ENCODE data around the gene RAP1GAP2. TPM values are rescaled to one million over a fixed set of nuclear protein-coding genes. Genes with fewer than 3 reads are reported as not detected.

RAP1GAP2 gene
- total RNA-seq, 1 donor from 2014 or later: 8.6 TPM

DNA sequence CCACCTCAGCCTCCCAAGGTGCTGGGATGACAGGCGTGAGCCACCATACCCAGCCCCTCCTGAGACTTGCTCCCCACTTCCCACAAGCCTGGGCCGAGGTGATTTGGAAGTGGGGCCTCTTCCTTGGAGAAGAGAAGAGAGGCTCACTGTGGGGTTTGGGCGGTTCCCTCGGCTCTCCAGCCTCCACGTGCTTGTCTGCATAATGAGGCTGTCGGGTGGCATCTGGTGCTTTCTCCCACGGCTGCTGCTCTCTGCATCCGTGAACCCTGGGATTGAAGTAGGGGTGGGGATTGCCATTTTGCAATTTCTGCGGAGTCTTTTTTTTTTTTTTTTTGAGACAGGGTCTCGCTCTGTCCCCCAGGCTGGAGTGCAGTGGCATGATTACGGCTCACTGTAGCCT lies 101.4 kb downstream of the RAP1GAP2 start:
- H3K4me1 ChIP-seq (ENCODE audit: insufficient read depth, low read length): no peaks in the 10 kb centered on the region
- no peaks in the 10 kb centered on the region for H3K36me3 ChIP-seq (ENCODE audit: insufficient read depth, low read length)
- Mint-ChIP-seq H3K36me3 (ENCODE audit: low read depth, unreplicated experiment) (peaks cover 2% of the 10 kb centered on the region), H3K27me3 (ENCODE audit: low read depth, unreplicated experiment) (no peaks in the 10 kb centered on the region), H3K9me3 (ENCODE audit: unreplicated experiment) (peaks cover 3% of the 10 kb centered on the region), H3K4me3 (ENCODE audit: unreplicated experiment) (no peak overlapping the region), H3K4me1 (ENCODE audit: low read depth, unreplicated experiment) (peaks cover 3% of the 10 kb centered on the region), H3K27ac (ENCODE audit: unreplicated experiment) (no peak overlapping the region)
- no peak overlapping the region for H3K27ac ChIP-seq (ENCODE audit: low read depth, low read length)
- H3K9me3 ChIP-seq (ENCODE audit: insufficient read depth, low read depth, low read length): no peaks in the 10 kb centered on the region
- H3K79me2 ChIP-seq (ENCODE audit: insufficient read depth, low read length): no peaks in the 10 kb centered on the region
- no peaks in the 10 kb centered on the region for H4K20me1 ChIP-seq (ENCODE audit: insufficient read depth, low read length)
- no peak overlapping the region for H3K4me3 ChIP-seq (ENCODE audit: insufficient read depth, low read depth, low read length)
- no peaks in the 10 kb centered on the region for H3K27me3 ChIP-seq (ENCODE audit: insufficient read depth, low read length)
- H2AFZ ChIP-seq (ENCODE audit: low read depth, low read length): no peak overlapping the region
- no peak overlapping the region for H3K4me2 ChIP-seq (ENCODE audit: low read length)
- FAIRE-seq (no peak), DNase-seq (ENCODE audit: low read depth) (no peak)
- TF ChIP-seq, protein P1, sequence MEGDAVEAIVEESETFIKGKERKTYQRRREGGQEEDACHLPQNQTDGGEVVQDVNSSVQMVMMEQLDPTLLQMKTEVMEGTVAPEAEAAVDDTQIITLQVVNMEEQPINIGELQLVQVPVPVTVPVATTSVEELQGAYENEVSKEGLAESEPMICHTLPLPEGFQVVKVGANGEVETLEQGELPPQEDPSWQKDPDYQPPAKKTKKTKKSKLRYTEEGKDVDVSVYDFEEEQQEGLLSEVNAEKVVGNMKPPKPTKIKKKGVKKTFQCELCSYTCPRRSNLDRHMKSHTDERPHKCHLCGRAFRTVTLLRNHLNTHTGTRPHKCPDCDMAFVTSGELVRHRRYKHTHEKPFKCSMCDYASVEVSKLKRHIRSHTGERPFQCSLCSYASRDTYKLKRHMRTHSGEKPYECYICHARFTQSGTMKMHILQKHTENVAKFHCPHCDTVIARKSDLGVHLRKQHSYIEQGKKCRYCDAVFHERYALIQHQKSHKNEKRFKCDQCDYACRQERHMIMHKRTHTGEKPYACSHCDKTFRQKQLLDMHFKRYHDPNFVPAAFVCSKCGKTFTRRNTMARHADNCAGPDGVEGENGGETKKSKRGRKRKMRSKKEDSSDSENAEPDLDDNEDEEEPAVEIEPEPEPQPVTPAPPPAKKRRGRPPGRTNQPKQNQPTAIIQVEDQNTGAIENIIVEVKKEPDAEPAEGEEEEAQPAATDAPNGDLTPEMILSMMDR (IDR thresholded peaks at IDR 0.05; ENCODE audit: insufficient read depth, low read depth, low read length): no peak
- no peak overlapping the region for H3K9ac ChIP-seq (ENCODE audit: low read length)

- Mint-ChIP-seq H3K36me3 (ENCODE audit: low read depth, unreplicated experiment) (peaks cover 2% of the 10 kb centered on the region), H3K4me1 (ENCODE audit: low read depth, unreplicated experiment) (no peaks in the 10 kb centered on the region), H3K27me3 (ENCODE audit: low read depth, unreplicated experiment) (peaks cover 3% of the 10 kb centered on the region), H3K27ac (ENCODE audit: unreplicated experiment) (no peak overlapping the region), H3K4me3 (ENCODE audit: unreplicated experiment) (no peak overlapping the region), H3K9me3 (ENCODE audit: unreplicated experiment) (peaks cover 3% of the 10 kb centered on the region)
- TF ChIP-seq, protein P1 (IDR thresholded peaks at IDR 0.05; ENCODE audit: insufficient read depth, low read depth, low read length): no peak
- Histone ChIP-seq H3K9ac (ENCODE audit: low read length) (no peak overlapping the region), H3K9me3 (ENCODE audit: insufficient read depth, low read depth, low read length) (no peaks in the 10 kb centered on the region), H3K4me1 (ENCODE audit: insufficient read depth, low read length) (no peaks in the 10 kb centered on the region), H3K36me3 (ENCODE audit: insufficient read depth, low read length) (no peaks in the 10 kb centered on the region), H3K4me3 (ENCODE audit: insufficient read depth, low read depth, low read length) (no peak overlapping the region), H3K27ac (ENCODE audit: low read depth, low read length) (no peak overlapping the region), H2AFZ (ENCODE audit: low read depth, low read length) (no peak overlapping the region), H4K20me1 (ENCODE audit: insufficient read depth, low read length) (no peaks in the 10 kb centered on the region), H3K4me2 (ENCODE audit: low read length) (no peak overlapping the region), H3K27me3 (ENCODE audit: insufficient read depth, low read length) (peaks cover under 1% of the 10 kb centered on the region), H3K79me2 (ENCODE audit: insufficient read depth, low read length) (no peaks in the 10 kb centered on the region)
- DNase-seq (ENCODE audit: low read depth) (no peak), FAIRE-seq (no peak)
Measured at GRCh38 chr17:2898255-2898926, 102.2 kb downstream of the RAP1GAP2 start.

- Histone ChIP-seq H3K9me3 (ENCODE audit: insufficient read depth, low read depth, low read length) (no peaks in the 10 kb centered on the region), H3K27me3 (ENCODE audit: insufficient read depth, low read length) (peaks cover 3% of the 10 kb centered on the region), H4K20me1 (ENCODE audit: insufficient read depth, low read length) (no peaks in the 10 kb centered on the region), H3K4me3 (ENCODE audit: insufficient read depth, low read depth, low read length) (no peak overlapping the region), H3K27ac (ENCODE audit: low read depth, low read length) (no peak overlapping the region), H2AFZ (ENCODE audit: low read depth, low read length) (no peak overlapping the region), H3K4me2 (ENCODE audit: low read length) (no peak overlapping the region), H3K9ac (ENCODE audit: low read length) (no peak overlapping the region), H3K4me1 (ENCODE audit: insufficient read depth, low read length) (peaks cover 2% of the 10 kb centered on the region), H3K36me3 (ENCODE audit: insufficient read depth, low read length) (no peaks in the 10 kb centered on the region), H3K79me2 (ENCODE audit: insufficient read depth, low read length) (no peaks in the 10 kb centered on the region)
- Mint-ChIP-seq H3K4me3 (ENCODE audit: unreplicated experiment) (no peak overlapping the region), H3K36me3 (ENCODE audit: low read depth, unreplicated experiment) (no peaks in the 10 kb centered on the region), H3K27ac (ENCODE audit: unreplicated experiment) (no peak overlapping the region), H3K9me3 (ENCODE audit: unreplicated experiment) (peaks cover 3% of the 10 kb centered on the region), H3K4me1 (ENCODE audit: low read depth, unreplicated experiment) (no peaks in the 10 kb centered on the region), H3K27me3 (ENCODE audit: low read depth, unreplicated experiment) (peaks cover 6% of the 10 kb centered on the region)
- no peak for FAIRE-seq
- TF ChIP-seq, protein P1 (IDR thresholded peaks at IDR 0.05; ENCODE audit: insufficient read depth, low read depth, low read length): no peak
- no peak for TF ChIP-seq EZH2 (IDR thresholded peaks at IDR 0.05; ENCODE audit: insufficient read depth, low read length)
- DNase-seq (ENCODE audit: low read depth): no peak
Measured at GRCh38 chr17:2899906-2900305, 103.7 kb downstream of the RAP1GAP2 start.
